AG10803 (cell line): ENCODE measurements around the gene ARHGEF40.

ENCODE experiments used
- DNase-seq: peaks from one replicate; pipeline ENCODE4 v3.0.0; 2010; ENCODE audit warnings: low read depth
- H3K4me3 ChIP-seq: 2 replicates; pipeline ENCODE4 v1.5.1; 2011; ENCODE audit warnings: mild to moderate bottlenecking, low read length, control low read depth
- CTCF ChIP-seq: conservative IDR thresholded peaks from 2 replicates; pipeline ENCODE4 v1.5.1; 2011; ENCODE audit warnings: mild to moderate bottlenecking, low read length, control low read depth, inconsistent platforms

ARHGEF40 gene

GRCh38 chr14:21105095-21105494 is 35.0 kb downstream of the ARHGEF40 start:
- no peak for TF ChIP-seq CTCF
- no peak overlapping the region for H3K4me3 ChIP-seq
- no peak for DNase-seq

- TF ChIP-seq CTCF: no peak
- DNase-seq: peak; percentile 36
- no peak overlapping the region for H3K4me3 ChIP-seq
Observed at GRCh38 chr14:21106176-21106497, 36.0 kb downstream of the ARHGEF40 start.

- peak; percentile 67 for DNase-seq
- TF ChIP-seq CTCF: peak; percentile 97
- H3K4me3 ChIP-seq: no peak overlapping the region
Observed at GRCh38 chr14:21106498-21107282, 36.6 kb downstream of the ARHGEF40 start.

GRCh38 chr14:21107283-21107800 is 37.2 kb downstream of the ARHGEF40 start:
- no peak for DNase-seq
- no peak for TF ChIP-seq CTCF
- no peak overlapping the region for H3K4me3 ChIP-seq

GRCh38 chr14:21108791-21109190 is 38.7 kb downstream of the ARHGEF40 start:
- TF ChIP-seq CTCF: no peak
- DNase-seq: no peak
- H3K4me3 ChIP-seq: no peak overlapping the region

- no peak for TF ChIP-seq CTCF
- DNase-seq: no peak
- no peak overlapping the region for H3K4me3 ChIP-seq
Observed at GRCh38 chr14:21109377-21110138, 39.5 kb downstream of the ARHGEF40 start.
